Measurements from ENCODE around the gene DEAF1. TPM values are rescaled to one million over a fixed set of nuclear protein-coding genes. Genes with fewer than 3 reads are reported as not detected.
A peak's percentile ranks its signal among the peaks of the same experiment; 100 is the strongest.

Gene DEAF1
- total RNA-seq, 1 experiment from 2014 or later: 62.2 TPM

GRCh38 chr11:638631-639331, 56.2 kb downstream of the DEAF1 start:
- CTCF ChIA-PET: interaction anchor here (0.8 to 2.3 kb wide), 14 partner anchors 10 to 145 kb away, joined by 3 to 13 read pairs (median 4); partner anchors contain the start of genes GATD1 and HRAS
- POLR2A ChIA-PET: interaction anchor here (0.5 to 1.5 kb wide), 3 partner anchors 23 to 206 kb away, joined by 3 to 4 read pairs (median 4); partner anchors contain the start of genes IRF7 and PHRF1
- no peak for DNase-seq (ENCODE audit: low spot score)
- Mint-ChIP-seq H3K36me3 (no peaks in the 10 kb centered on the region), H3K9me3 (no peaks in the 10 kb centered on the region), H3K4me3 (peak overlapping the region; percentile 61), H3K27me3 (ENCODE audit: low read depth) (peaks cover 53% of the 10 kb centered on the region), H3K4me1 (peaks cover 21% of the 10 kb centered on the region), H3K27ac (no peak overlapping the region)
- peak; percentile 5 for ATAC-seq
- TF ChIP-seq ETV6 (CRISPR knock-in tag; IDR thresholded peaks at IDR 0.05): no peak
- TF ChIP-seq E2F5 (CRISPR knock-in tag; IDR thresholded peaks at IDR 0.05): 0 out of 2 replicates have a peak, but pooled peaks have one; percentile 31

GRCh38 chr11:637593-638521, 57.2 kb downstream of the DEAF1 start:
- ChIA-PET POLR2A (interaction anchor here (0.5 to 1.5 kb wide), 3 partner anchors 22 to 207 kb away, joined by 3 to 4 read pairs (median 4); partner anchors contain the start of genes IRF7 and PHRF1), CTCF (interaction anchor here (0.8 to 2.3 kb wide), 12 partner anchors 24 to 146 kb away, joined by 3 to 13 read pairs (median 4); partner anchors contain the start of genes GATD1 and HRAS)
- peaks cover 21% of the 10 kb centered on the region for H3K4me1 Mint-ChIP-seq
- H3K27me3 Mint-ChIP-seq (ENCODE audit: low read depth): peaks cover 53% of the 10 kb centered on the region
- TF ChIP-seq MYBL2 (CRISPR knock-in tag; IDR thresholded peaks at IDR 0.05) (0 out of 2 replicates have a peak, but pooled peaks have one; percentile 6), NFE2L1 (CRISPR knock-in tag; IDR thresholded peaks at IDR 0.05) (0 out of 2 replicates have a peak, but pooled peaks have one; percentile 14), ZNF423 (CRISPR knock-in tag; IDR thresholded peaks at IDR 0.05) (0 out of 2 replicates have a peak, but pooled peaks have one; percentile 16), ZNF416 (CRISPR knock-in tag; IDR thresholded peaks at IDR 0.05) (no peak), ESRRA (CRISPR knock-in tag; IDR thresholded peaks at IDR 0.05; ENCODE audit: borderline replicate concordance) (no peak), RELA (CRISPR knock-in tag; IDR thresholded peaks at IDR 0.05; ENCODE audit: borderline replicate concordance) (0 out of 2 replicates have a peak, but pooled peaks have one; percentile 11), PRDM15 (CRISPR knock-in tag; IDR thresholded peaks at IDR 0.05) (peak; percentile 80), ZBTB21 (CRISPR knock-in tag; IDR thresholded peaks at IDR 0.05; ENCODE audit: borderline replicate concordance) (0 out of 2 replicates have a peak, but pooled peaks have one; percentile 17)
- no peak for DNase-seq (ENCODE audit: low spot score)
- H3K4me3 Mint-ChIP-seq: peak overlapping the region; percentile 67
- no peak overlapping the region for H3K27ac Mint-ChIP-seq
- H3K9me3 Mint-ChIP-seq: no peaks in the 10 kb centered on the region
- peak; percentile 4; the same call in 1 of the 2 replicates for ATAC-seq
- no peaks in the 10 kb centered on the region for H3K36me3 Mint-ChIP-seq

- Mint-ChIP-seq H3K4me3 (peak overlapping the region; percentile 67), H3K27me3 (ENCODE audit: low read depth) (peaks cover 53% of the 10 kb centered on the region)
- TF ChIP-seq SMAD3 (CRISPR knock-in tag; IDR thresholded peaks at IDR 0.05; ENCODE audit: borderline replicate concordance) (no peak), ATF2 (CRISPR knock-in tag; IDR thresholded peaks at IDR 0.05; ENCODE audit: borderline replicate concordance, low read depth) (no peak), ZNF281 (CRISPR knock-in tag; IDR thresholded peaks at IDR 0.05) (no peak), OVOL2 (CRISPR knock-in tag; IDR thresholded peaks at IDR 0.05; ENCODE audit: borderline replicate concordance) (no peak), E2F5 (CRISPR knock-in tag; IDR thresholded peaks at IDR 0.05) (no peak), ZNF396 (CRISPR knock-in tag; IDR thresholded peaks at IDR 0.05; ENCODE audit: borderline replicate concordance) (no peak), ZNF425 (CRISPR knock-in tag; conservative IDR thresholded peaks at IDR 0.05) (no peak)
Measured at GRCh38 chr11:637333-637592, 57.8 kb downstream of the DEAF1 start.

More at GRCh38 chr11:637333-637592, 57.8 kb downstream of the DEAF1 start:
- Mint-ChIP-seq H3K4me1 (peaks cover 21% of the 10 kb centered on the region), H3K27ac (no peak overlapping the region), H3K9me3 (no peaks in the 10 kb centered on the region), H3K36me3 (no peaks in the 10 kb centered on the region)
- DNase-seq (ENCODE audit: low spot score) (no peak), ATAC-seq (no peak)
- CTCF ChIA-PET: interaction anchor here (1.4 to 2.3 kb wide), 4 partner anchors 82 to 140 kb away, joined by 3 to 13 read pairs (median 12); partner anchors contain the start of gene GATD1
- POLR2A ChIA-PET: no interaction called here

Data from WTC11 (cell line).